Activated naive CD8-positive, alpha-beta T cell treated with anti-CD3 and anti-CD28 coated beads, Interleukin-2, amount 10 ng/mL, durations not matched to agents 7 days and 5 days (primary cell): ENCODE results near the gene CHMP4A. TPM values are rescaled to one million over a fixed set of nuclear protein-coding genes. Genes with fewer than 3 reads are reported as not detected.

Source experiments
- total RNA-seq, 2 experiments: library from RNA; stranded (reverse); gene quantifications; one replicate each; pipeline ENCODE4 v1.2.3, GENCODE V29; 2021

CHMP4A gene
- total RNA-seq, 2 experiments from 2014 or later = 93.6 to 97.8 TPM

Other genes starting within 250 kb of the CHMP4A start
- 10 to 100 TPM; 17.7 to 20.9 TPM for gene DHRS4L2, start 224.6 kb downstream of the CHMP4A start, total RNA-seq
- under 1 TPM; 0.80 to 0.91 TPM for gene CARMIL3, start 161.5 kb downstream of the CHMP4A start, total RNA-seq
- gene CPNE6, start 141.9 kb downstream of the CHMP4A start, total RNA-seq = under 1 TPM in 1 of 2 experiments, not detected in 1; 0.14 TPM
- 10 to 100 TPM; 47.4 to 50.6 TPM for gene PCK2, start 119.2 kb downstream of the CHMP4A start, total RNA-seq
- 100 to 1,000 TPM; 100 to 105 TPM for gene DCAF11, start 98.7 kb downstream of the CHMP4A start, total RNA-seq
- gene NRL, start 98.5 kb downstream of the CHMP4A start, total RNA-seq = 1 to 10 TPM; 3.3 to 3.4 TPM
- 1 to 10 TPM; 1.3 to 1.7 TPM for gene FITM1, start 82.8 kb downstream of the CHMP4A start, total RNA-seq
- 100 to 1,000 TPM; 430 to 443 TPM for gene PSME1, start 77.3 kb downstream of the CHMP4A start, total RNA-seq
- gene EMC9, start 71.9 kb downstream of the CHMP4A start, total RNA-seq = 10 to 100 TPM; 41.6 to 43.9 TPM
- gene PSME2, start 66.9 kb downstream of the CHMP4A start, total RNA-seq = 100 to 1,000 TPM; 406 to 414 TPM
- 100 to 1,000 TPM; 131 to 153 TPM for gene RNF31, start 66.0 kb downstream of the CHMP4A start, total RNA-seq
- gene IRF9, start 52.2 kb downstream of the CHMP4A start, total RNA-seq = 100 to 1,000 TPM; 234 to 252 TPM
- gene REC8, start 41.4 kb downstream of the CHMP4A start, total RNA-seq = 10 to 100 TPM; 55.1 to 60.7 TPM
- gene IPO4, start 24.7 kb downstream of the CHMP4A start, total RNA-seq = 10 to 100 TPM; 32.2 to 33.0 TPM
- gene TM9SF1, start 18.0 kb downstream of the CHMP4A start, total RNA-seq = 10 to 100 TPM; 28.9 to 29.6 TPM
- gene TSSK4, start 7.8 kb downstream of the CHMP4A start, total RNA-seq = under 1 TPM; 0.43 to 0.53 TPM
- gene MDP1, start 2.6 kb upstream of the CHMP4A start, total RNA-seq = 10 to 100 TPM; 11.9 to 15.4 TPM
- 100 to 1,000 TPM; 179 to 196 TPM for gene NEDD8, start 18.9 kb upstream of the CHMP4A start, total RNA-seq
- 10 to 100 TPM; 76.6 to 82.2 TPM for gene GMPR2, start 19.4 kb upstream of the CHMP4A start, total RNA-seq
- 100 to 1,000 TPM; 122 to 124 TPM for gene TINF2, start 29.1 kb upstream of the CHMP4A start, total RNA-seq
- gene TGM1, start 49.7 kb upstream of the CHMP4A start, total RNA-seq = 1 to 10 TPM; 5.7 to 5.8 TPM
- gene RABGGTA, start 58.1 kb upstream of the CHMP4A start, total RNA-seq = 10 to 100 TPM; 42.1 to 48.8 TPM
- gene DHRS1, start 86.3 kb upstream of the CHMP4A start, total RNA-seq = 10 to 100 TPM; 36.0 to 41.9 TPM
- 10 to 100 TPM; 28.7 to 31.1 TPM for gene NOP9, start 86.4 kb upstream of the CHMP4A start, total RNA-seq
- gene CIDEB, start 94.5 kb upstream of the CHMP4A start, total RNA-seq = 10 to 100 TPM; 33.7 to 34.8 TPM
- 10 to 100 TPM; 19.4 to 21.2 TPM for gene LTB4R2, start 96.7 kb upstream of the CHMP4A start, total RNA-seq
- 10 to 100 TPM; 27.0 to 27.8 TPM for gene LTB4R, start 98.0 kb upstream of the CHMP4A start, total RNA-seq
- gene ADCY4, start 121.6 kb upstream of the CHMP4A start, total RNA-seq = 1 to 10 TPM; 4.4 to 6.3 TPM
- gene RIPK3, start 126.5 kb upstream of the CHMP4A start, total RNA-seq = 10 to 100 TPM; 41.1 to 43.7 TPM
- not detected for gene NFATC4, start 154.7 kb upstream of the CHMP4A start, total RNA-seq
- under 1 TPM; 0.34 to 0.42 TPM for gene NYNRIN, start 185.5 kb upstream of the CHMP4A start, total RNA-seq
- 1 to 10 TPM; 3.2 to 3.8 TPM for gene CBLN3, start 216.2 kb upstream of the CHMP4A start, total RNA-seq
- 100 to 1,000 TPM; 104 to 105 TPM for gene KHNYN, start 216.5 kb upstream of the CHMP4A start, total RNA-seq
- 10 to 100 TPM; 75.7 to 79.5 TPM for gene SDR39U1, start 229.3 kb upstream of the CHMP4A start, total RNA-seq